HFFc6 (cell line): ENCODE results near the gene DRAXIN. TPM values are rescaled to one million over a fixed set of nuclear protein-coding genes. Genes with fewer than 3 reads are reported as not detected.

ENCODE experiments used
- DNase-seq: peaks from one replicate; pipeline ENCODE4 v3.0.0-alpha.2; 2018
- H3K27ac Mint-ChIP-seq: 2 replicates; pipeline ENCODE4 v1.8.0; 2020; ENCODE audit warnings: mild to moderate bottlenecking, mixed read lengths
- H3K27me3 Mint-ChIP-seq: 2 replicates; pipeline ENCODE4 v1.8.0; 2021; ENCODE audit warnings: mild to moderate bottlenecking, moderate library complexity, mixed read lengths; ENCODE audit not compliant: insufficient read depth
- H3K36me3 Mint-ChIP-seq: 2 replicates; pipeline ENCODE4 v1.8.0; 2021; ENCODE audit warnings: low read depth, mixed read lengths
- H3K4me1 Mint-ChIP-seq: 2 replicates; pipeline ENCODE4 v1.8.0; 2020; ENCODE audit warnings: low read depth, mixed read lengths
- H3K4me3 Mint-ChIP-seq: 2 replicates; pipeline ENCODE4 v1.8.0; 2020; ENCODE audit warnings: mild to moderate bottlenecking, moderate library complexity, mixed read lengths
- H3K9me3 Mint-ChIP-seq: 2 replicates; pipeline ENCODE4 v1.8.0; 2020; ENCODE audit warnings: mild to moderate bottlenecking, mixed read lengths
- total RNA-seq, 6 experiments: library from RNA; stranded (reverse); fragmentation: NEBNext Ultra II Directional; extraction: Animal tissue kit (Norgen Biotek cat#: 25700); gene quantifications; 2 replicates in 1 of 6; 3 replicates in 5 of 6; pipeline ENCODE4 v1.2.3, GENCODE V29; 2021
- TF ChIP-seq, protein P1 (sequence below): fragments of 200-600 bp; sonication (generic); IDR thresholded peaks from 2 replicates; pipeline ENCODE4 v1.5.0; 2021; ENCODE audit warnings: antibody characterized with exemption, mild to moderate bottlenecking

The DRAXIN gene
- total RNA-seq, 6 experiments from 2014 or later: not detected

DNA sequence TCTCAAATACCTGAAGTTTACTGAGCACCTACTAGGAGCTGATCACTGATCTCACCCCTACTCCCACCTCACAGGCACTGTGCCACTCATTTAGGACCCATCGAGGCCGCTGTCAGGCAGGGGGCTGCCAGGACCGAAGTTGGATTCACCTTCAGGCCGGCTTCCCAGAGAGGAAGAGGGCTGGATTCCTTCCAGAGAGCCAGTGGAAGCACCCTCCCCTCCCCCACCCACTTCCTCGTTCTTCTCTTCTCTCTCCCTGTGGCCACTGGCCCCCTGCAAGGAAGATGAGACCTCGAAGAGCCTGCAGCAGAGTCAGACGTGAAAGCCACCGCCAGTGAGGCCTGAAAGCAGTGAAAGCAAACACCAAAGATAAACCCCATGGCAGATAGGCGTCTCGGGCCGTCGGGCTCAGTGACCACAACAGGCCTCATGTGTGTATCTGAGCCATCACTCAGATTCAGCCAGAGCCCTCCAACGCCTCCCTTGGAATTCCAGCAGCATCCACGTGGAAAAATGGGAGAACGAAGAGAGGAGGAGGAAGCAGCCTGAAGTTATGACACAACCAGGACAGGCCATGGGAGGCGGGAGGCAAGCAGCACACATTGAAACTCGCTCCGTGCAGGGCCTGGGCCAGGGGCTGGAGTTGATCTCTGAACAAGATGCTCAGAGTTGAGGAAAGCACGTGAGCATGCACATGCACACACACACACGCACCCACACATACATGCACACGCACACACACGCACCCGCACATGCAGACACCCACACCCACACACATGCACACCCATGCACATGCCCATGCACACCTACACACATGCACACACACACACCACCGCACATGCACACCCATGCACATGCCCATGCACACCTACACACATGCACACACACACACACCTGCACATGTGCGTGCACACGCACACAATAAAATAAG lies 38.3 kb downstream of the DRAXIN start:
- no peak for DNase-seq
- H3K36me3 Mint-ChIP-seq: no peaks in the 10 kb centered on the region
- no peaks in the 10 kb centered on the region for H3K9me3 Mint-ChIP-seq
- H3K27me3 Mint-ChIP-seq: peaks cover 9% of the 10 kb centered on the region
- no peak overlapping the region for H3K4me3 Mint-ChIP-seq
- TF ChIP-seq, protein P1, sequence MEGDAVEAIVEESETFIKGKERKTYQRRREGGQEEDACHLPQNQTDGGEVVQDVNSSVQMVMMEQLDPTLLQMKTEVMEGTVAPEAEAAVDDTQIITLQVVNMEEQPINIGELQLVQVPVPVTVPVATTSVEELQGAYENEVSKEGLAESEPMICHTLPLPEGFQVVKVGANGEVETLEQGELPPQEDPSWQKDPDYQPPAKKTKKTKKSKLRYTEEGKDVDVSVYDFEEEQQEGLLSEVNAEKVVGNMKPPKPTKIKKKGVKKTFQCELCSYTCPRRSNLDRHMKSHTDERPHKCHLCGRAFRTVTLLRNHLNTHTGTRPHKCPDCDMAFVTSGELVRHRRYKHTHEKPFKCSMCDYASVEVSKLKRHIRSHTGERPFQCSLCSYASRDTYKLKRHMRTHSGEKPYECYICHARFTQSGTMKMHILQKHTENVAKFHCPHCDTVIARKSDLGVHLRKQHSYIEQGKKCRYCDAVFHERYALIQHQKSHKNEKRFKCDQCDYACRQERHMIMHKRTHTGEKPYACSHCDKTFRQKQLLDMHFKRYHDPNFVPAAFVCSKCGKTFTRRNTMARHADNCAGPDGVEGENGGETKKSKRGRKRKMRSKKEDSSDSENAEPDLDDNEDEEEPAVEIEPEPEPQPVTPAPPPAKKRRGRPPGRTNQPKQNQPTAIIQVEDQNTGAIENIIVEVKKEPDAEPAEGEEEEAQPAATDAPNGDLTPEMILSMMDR: no peak
- no peak overlapping the region for H3K27ac Mint-ChIP-seq
- peaks cover 22% of the 10 kb centered on the region for H3K4me1 Mint-ChIP-seq

GRCh38 chr1:11730429-11730891 lies 39.0 kb downstream of the DRAXIN start:
- peaks cover 5% of the 10 kb centered on the region for H3K27me3 Mint-ChIP-seq
- peaks cover 22% of the 10 kb centered on the region for H3K4me1 Mint-ChIP-seq
- no peaks in the 10 kb centered on the region for H3K9me3 Mint-ChIP-seq
- H3K4me3 Mint-ChIP-seq: no peak overlapping the region
- no peak for DNase-seq
- no peaks in the 10 kb centered on the region for H3K36me3 Mint-ChIP-seq
- TF ChIP-seq, protein P1: no peak
- no peak overlapping the region for H3K27ac Mint-ChIP-seq

GRCh38 chr1:11731691-11732283 lies 40.3 kb downstream of the DRAXIN start:
- H3K36me3 Mint-ChIP-seq: no peaks in the 10 kb centered on the region
- TF ChIP-seq, protein P1: no peak
- peak overlapping the region; percentile 52 for H3K27ac Mint-ChIP-seq
- H3K4me1 Mint-ChIP-seq: peaks cover 22% of the 10 kb centered on the region
- DNase-seq: no peak
- no peaks in the 10 kb centered on the region for H3K9me3 Mint-ChIP-seq
- no peaks in the 10 kb centered on the region; the same call in none of the 2 replicates for H3K27me3 Mint-ChIP-seq
- peak overlapping the region; percentile 74 for H3K4me3 Mint-ChIP-seq

DNA sequence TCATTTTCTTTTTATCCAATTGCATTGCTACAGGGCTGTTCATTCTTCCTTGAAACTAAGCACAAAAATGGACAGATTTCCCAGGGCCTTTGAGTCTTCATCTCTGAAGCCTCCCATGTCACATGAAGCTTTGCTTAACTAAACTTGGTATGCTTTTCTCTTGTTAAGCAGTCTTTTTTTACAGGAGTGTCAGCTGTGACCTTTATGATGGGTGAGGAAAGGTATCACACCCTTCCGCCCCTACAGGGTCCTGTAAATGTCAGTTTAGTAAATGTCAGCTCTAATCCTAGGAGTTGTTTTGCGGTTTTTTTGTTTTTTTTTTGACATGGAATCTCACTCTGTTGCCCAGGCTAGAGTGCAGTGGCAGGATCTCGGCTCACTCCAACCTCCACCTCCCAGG lies 41.8 kb downstream of the DRAXIN start:
- no peaks in the 10 kb centered on the region for H3K9me3 Mint-ChIP-seq
- H3K27me3 Mint-ChIP-seq: no peaks in the 10 kb centered on the region; the same call in none of the 2 replicates
- TF ChIP-seq, protein P1: no peak
- DNase-seq: no peak
- no peak overlapping the region for H3K4me3 Mint-ChIP-seq
- H3K4me1 Mint-ChIP-seq: peaks cover 29% of the 10 kb centered on the region
- no peaks in the 10 kb centered on the region; the same call in 1 of the 2 replicates for H3K36me3 Mint-ChIP-seq
- no peak overlapping the region for H3K27ac Mint-ChIP-seq

DNA sequence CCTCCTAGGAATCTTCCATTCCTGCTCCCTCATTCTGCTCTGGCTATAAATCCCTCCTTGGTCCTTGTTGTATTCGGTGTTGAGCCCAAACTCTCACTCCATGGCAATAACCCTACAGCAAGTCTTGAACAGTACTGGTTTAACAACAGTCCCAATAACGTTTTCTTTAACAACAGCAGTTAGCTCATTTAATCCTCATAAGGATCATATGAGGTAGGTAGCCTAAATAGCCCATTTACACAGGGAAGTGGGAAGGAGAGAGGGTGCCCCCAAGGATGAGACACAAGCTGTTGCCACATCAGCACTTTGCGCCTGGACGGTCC lies 44.0 kb downstream of the DRAXIN start:
- Mint-ChIP-seq H3K4me1 (peaks cover 27% of the 10 kb centered on the region), H3K4me3 (peak overlapping the region; percentile 93), H3K9me3 (no peaks in the 10 kb centered on the region), H3K27ac (peak overlapping the region; percentile 93), H3K27me3 (no peaks in the 10 kb centered on the region; the same call in 1 of the 2 replicates), H3K36me3 (no peaks in the 10 kb centered on the region; the same call in 1 of the 2 replicates)
- no peak for DNase-seq
- TF ChIP-seq, protein P1: no peak
